Measurements from ENCODE around the gene CDH8. TPM values are rescaled to one million over a fixed set of nuclear protein-coding genes. Genes with fewer than 3 reads are reported as not detected.
"Not testable (repeated sequence)": the region's sequence is repeated elsewhere in the genome, so short reads cannot be mapped to it uniquely, and the experiment has no call there.

CDH8 gene
- total RNA-seq, 1 donor from 2014 or later, result 0.48 TPM

DNA sequence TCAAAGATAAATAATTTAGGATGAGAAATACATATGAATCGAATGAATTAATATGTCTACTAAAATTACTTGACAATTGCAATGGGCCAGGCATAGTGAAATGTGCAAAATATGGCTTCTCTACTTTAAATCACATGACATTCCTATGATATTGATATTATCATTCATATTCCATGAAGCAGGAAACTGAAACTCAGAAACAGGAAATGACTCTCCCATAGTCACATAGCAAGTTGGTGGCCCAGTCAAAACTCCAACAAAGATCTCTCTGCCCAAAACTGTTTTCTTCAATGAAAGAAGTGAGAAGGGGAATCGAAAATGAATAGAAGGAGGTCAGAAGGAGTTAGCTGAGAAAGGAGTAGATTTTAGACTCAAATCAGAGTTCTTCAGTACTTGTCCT lies 272.2 kb downstream of the CDH8 start:
- ATAC-seq, result no peak

DNA sequence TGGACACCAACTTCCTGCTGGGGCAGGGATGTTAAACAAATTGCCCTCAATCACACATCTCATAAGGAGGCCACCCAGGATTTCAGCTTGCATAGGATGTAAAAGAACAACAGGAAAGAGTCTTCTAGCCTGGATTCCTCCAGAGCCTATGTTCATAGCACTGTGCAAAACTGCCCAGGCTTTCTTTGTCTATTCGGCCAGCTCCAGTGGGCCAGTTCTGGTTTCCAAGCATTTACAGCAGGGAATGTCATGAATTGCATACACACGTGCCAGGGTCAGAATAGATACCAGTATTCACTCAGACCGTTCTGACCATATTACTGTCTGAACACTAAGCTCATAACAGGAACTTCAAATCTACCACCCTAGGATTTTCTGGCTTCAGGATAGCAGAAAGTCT lies 273.2 kb downstream of the CDH8 start:
- no peak for ATAC-seq

DNA sequence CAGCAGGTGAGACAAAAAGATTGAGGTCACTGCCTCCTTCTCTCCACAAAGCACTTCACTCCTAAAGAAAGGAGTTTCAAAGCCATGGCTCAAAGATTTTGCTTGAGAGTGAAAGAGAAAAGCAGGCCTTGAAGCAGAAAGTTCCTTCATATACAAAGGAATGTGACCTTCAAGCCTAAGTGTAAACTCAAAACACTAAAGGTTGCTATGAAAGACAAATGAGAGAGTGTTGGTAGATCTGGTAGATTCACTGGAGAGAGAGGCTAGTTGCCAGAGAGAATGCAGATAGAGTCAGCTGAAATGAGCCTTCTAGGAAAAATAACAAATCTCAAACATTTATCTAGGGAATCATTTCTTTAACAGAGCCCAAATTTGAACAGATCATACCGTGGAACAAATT lies 305.2 kb downstream of the CDH8 start:
- ATAC-seq, result no peak

DNA sequence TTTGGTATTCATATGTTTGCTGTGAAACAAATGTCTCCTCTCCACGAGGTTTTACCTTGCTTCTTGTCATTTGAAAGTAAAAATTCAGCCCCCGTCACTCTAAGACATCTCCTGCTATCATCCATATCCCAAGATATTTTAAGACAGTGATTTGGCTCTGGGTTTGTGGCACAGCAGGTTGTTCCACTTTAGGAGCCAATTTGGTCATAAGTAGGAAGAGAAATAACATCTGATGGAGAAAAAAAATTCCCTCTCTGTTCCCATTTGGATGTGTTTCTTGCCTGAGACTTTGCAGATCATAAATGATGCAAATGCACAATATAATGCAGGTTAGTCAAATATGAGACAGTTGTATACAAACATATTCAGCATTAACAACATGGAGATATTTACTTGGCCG lies 309.5 kb downstream of the CDH8 start:
- no peak for ATAC-seq

- no peak for ATAC-seq
These were observed 310.1 kb downstream of the CDH8 start for GRCh38 chr16:61726125-61726524.

GRCh38 chr16:61721544-61721943 lies 314.7 kb downstream of the CDH8 start:
- ATAC-seq, result no peak

DNA sequence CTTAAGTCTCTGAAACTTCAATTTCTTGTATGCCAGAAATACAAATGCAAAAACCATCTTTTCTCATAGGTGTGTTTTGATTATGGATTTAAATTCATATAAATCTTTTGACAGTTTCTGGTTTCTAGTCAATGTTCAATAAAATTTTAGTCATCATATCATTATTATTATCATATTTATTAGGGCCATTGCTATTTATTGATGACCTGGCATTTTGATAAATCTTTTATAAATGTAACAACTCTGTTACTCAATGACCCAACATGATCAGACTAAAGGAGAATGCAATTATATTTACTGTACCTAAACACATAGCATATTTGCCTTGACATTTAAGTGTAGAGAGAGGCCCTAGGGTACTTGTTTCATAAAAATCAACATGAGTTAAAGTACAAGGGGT lies 320.8 kb downstream of the CDH8 start:
- ATAC-seq, result no peak

- no peak for ATAC-seq
These were observed 322.5 kb downstream of the CDH8 start for GRCh38 chr16:61713787-61714186.

- ATAC-seq, result not testable (repeated sequence)
These were observed 336.6 kb downstream of the CDH8 start for GRCh38 chr16:61699640-61700039.

DNA sequence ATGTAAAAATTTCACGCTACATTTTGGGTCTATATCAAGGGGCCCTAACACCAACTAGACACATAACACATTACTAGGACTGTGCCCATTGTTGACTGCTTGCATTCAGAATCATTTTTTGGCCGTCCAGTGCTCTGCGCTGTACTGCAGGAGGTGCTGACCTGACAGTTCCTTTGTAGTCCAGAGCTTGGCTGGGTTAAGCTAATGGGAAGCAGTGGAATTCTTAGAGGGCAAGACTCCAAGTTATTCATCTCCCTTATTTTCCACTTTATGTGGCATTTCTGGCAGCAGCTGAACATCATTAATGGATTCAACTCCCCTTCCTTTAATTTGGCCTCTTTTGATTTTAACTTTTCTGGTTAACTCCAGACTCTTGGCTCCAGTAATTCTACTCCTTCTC lies 351.7 kb downstream of the CDH8 start:
- no peak for ATAC-seq

DNA sequence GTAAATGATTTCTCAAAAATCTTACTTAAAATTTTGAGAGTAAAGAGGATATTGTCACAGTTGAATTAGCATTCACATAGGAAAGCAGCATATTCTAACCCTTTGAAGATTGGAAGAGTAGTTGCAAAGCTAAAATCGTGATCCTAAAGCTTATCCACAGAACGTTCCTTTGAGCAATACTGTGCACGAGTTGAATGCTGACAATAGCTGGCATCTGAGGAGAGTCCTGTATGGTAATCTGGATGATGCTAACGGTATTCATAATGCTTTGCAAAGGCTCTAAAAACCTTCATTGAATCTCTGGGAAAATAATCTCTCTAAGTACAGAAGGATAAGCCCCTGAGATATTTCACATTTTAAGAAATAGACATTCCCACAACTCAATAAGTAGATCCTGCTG lies 354.6 kb downstream of the CDH8 start:
- no peak for ATAC-seq

DNA sequence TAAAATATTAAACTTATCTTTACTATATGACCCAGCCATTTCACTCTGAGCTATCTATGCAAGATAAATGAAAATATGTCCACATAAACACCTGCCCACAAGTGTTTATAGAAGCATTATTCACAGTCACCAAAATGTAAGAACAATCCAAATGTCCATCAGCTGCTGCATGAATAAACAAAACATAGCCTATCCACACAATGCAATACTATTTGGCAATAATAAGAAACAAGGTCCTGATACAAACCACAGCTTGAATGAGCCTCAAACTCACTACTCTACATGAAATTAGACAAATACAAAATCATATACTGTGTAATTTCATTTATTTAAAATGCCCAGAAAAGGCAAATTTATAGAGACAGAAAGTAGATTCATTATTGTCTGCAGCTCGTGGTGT lies 355.1 kb downstream of the CDH8 start:
- no peak for ATAC-seq

GRCh38 chr16:61678182-61678581 lies 358.1 kb downstream of the CDH8 start:
- no peak for ATAC-seq

GRCh38 chr16:61677776-61678175 lies 358.5 kb downstream of the CDH8 start:
- no peak for ATAC-seq

- ATAC-seq, result no peak
These were observed 359.5 kb downstream of the CDH8 start for GRCh38 chr16:61676740-61677139.

DNA sequence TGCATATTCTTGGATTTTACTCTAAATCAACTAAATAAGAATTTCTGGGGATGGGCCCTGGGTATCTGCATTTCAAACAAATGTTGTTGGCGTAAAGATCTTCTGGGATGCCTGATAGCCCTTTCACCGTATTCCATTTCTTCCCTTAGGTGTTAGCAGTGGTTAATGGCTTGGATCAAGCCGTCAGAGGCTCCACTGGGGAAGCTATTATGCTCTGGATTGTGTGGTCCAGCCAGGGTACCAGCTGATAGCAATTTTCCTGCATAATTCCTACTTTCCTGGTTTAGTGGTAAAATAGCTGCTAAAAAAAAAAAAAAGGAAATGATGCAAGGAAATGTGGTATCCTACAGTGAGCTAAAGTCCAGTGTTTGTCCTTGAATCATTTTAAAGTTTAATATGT lies 365.1 kb downstream of the CDH8 start:
- no peak for ATAC-seq

DNA sequence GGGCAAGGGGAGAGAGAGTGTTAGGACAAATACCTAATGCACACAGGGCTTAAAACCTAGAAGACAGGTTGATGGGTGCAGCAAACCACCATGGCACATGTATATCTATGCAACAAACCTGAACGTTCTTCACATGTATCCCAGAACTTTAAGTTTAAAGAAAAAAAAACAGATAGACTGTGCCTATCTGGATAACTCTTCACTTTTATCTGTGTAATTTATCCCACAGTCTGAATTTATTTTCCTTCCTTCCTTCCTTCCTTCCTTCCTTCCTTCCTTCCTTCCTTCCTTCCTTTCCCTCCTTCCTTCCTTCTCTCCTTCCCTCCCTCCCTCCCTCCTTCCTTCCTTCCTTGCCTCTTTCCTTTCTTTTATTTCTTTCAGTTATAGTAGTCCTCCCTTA lies 370.7 kb downstream of the CDH8 start:
- no peak for ATAC-seq

- ATAC-seq, result no peak
These were observed 376.3 kb downstream of the CDH8 start for GRCh38 chr16:61659936-61660335.

DNA sequence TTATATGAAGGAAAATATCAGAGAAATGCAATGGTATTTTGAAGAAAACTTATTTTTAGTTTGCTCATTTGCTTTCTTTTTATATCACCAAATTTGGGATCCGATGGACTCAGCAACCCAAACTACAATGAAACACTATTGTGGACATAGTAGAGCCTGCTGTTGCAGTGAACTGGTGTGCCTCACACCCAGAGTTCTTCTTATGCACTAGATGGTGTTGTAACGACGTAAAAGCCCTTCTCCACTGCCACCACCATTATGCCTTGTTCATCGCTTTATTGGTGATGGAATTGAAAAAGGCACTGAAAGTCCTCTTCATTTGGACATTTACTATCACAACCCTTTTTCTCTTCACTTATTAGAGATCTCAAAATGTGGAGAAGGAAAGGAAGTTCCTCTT lies 381.3 kb downstream of the CDH8 start:
- ATAC-seq, result no peak

DNA sequence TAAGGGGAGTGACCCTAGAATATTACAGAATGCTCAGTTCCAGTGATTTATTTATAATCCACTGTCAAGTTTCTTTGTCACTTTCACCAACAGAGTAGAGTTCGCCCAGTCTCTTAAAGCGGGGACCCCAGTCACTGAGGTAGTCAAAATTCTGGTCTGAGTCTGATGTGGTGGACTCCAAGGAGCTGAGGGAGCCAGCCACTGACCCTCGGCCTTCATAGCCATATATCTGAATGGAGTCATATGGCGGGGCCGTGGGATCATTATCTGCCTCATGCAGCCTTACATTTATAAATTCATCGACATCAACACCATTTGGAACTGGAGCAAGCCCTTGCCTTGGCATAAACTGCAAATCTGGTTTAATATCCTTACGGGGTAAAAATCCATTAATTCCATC lies 382.7 kb downstream of the CDH8 start:
- ATAC-seq, result no peak

DNA sequence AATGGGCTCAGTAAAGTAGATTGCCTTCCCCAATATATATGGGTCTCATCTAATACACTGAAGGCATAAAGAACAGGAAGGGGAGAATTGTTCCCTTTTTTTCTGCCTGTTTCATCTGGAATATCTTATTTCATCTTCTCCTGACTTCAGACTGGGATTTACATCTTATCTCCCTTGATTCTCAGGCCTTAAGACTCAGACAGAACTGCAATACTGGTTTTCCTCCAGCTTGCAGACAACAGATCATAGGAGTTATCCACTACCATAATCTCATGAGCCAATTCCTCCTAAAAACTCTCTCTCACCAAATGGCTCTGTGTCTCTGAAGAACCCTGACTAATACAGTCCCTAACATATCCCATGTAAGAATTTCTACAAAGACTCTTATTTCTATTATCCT lies 390.7 kb downstream of the CDH8 start:
- no peak for ATAC-seq

DNA sequence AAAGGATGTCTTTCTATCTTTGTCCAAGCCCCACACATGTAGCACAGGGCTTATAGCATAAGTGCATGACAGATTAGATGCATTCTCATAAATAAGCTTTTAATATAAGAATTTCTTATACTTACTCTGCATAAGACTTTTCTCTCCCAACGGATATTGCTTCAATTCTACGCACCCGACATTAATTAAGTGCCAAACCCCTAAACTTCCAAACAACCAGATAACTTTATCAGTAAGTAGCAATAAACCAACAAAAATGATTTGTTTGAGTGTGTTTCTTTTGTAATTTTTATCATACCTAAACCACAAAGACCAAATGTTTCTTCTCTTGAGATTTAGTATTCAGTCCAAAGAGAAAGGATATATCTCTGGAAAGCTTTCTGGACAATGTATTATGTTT lies 391.5 kb downstream of the CDH8 start:
- no peak for ATAC-seq

DNA sequence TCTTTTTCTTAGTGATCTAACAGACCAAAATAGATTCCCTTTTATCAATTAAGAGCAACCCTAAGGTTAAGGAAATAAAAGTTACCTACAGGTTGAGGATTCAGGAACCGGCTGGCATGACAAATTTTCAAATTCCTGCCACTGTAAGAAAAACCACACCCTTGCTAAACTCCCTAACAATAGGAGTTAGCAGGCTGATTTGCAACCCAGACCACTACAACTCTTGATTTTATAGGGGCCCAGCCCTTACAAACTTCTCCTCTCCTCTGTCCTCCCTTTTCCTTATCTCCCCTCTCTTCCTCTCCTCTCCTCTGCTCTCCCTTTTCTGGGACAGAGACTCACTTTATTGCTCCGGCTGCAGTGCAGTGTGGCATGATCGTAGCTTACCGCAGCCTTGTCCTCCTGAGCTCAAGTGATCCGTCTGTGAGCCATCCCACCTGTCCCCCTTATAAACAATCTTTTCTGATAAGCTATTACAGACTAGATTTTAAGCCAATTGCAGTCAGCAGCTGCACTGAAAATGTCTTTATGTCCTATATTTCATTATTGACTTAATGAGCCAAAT lies 418.9 kb downstream of the CDH8 start:
- ATAC-seq, result no peak

GRCh38 chr16:61616088-61616487 lies 420.1 kb downstream of the CDH8 start:
- ATAC-seq, result no peak

- no peak for ATAC-seq
These were observed 424.3 kb downstream of the CDH8 start for GRCh38 chr16:61611847-61612491.

Data from esophagus mucosa (tissue), 1 donor.